Kidney (tissue), 14 donors: ENCODE results near the gene ATXN8OS. TPM values are rescaled to one million over a fixed set of nuclear protein-coding genes. Genes with fewer than 3 reads are reported as not detected.

Experiments used
- DNase-seq, 5 donors: peaks; one replicate each; pipeline ENCODE4 v3.0.0-alpha.2; 2013 to 2020
- FAIRE-seq: peaks from 2 replicates; lab custom pipeline; 2012; peaks lifted over from hg19 to GRCh38; lab: Jason Lieb, UNC
- H3K27ac ChIP-seq, 2 donors: one replicate each; pipeline ENCODE4 v1.7.0; 2013; ENCODE audit warnings: low read depth in 2 of 2, low read length in 2 of 2, inconsistent platforms in 1 of 2
- H3K27me3 ChIP-seq: one replicate; pipeline ENCODE4 v1.7.1; 2013; ENCODE audit warnings: low read length, inconsistent platforms; ENCODE audit not compliant: control insufficient read depth, insufficient read depth
- H3K36me3 ChIP-seq, 3 donors: one replicate each; pipeline versions ENCODE4 v1.7.0 to v1.7.1; 2013; ENCODE audit warnings: low read length in 3 of 3, control low read depth in 1 of 3, inconsistent platforms in 1 of 3; ENCODE audit not compliant: insufficient read depth in 3 of 3, control insufficient read depth in 2 of 3
- H3K4me1 ChIP-seq, 3 donors: one replicate each; pipeline versions ENCODE4 v1.7.0 to v1.7.1; 2013; ENCODE audit warnings: low read length in 3 of 3, inconsistent platforms in 1 of 3, low read depth in 1 of 3; ENCODE audit not compliant: control insufficient read depth in 2 of 3, insufficient read depth in 2 of 3
- H3K4me3 ChIP-seq, 3 donors: one replicate each; pipeline versions ENCODE4 v1.7.0 to v1.8.1; 2013; ENCODE audit warnings: low read length in 3 of 3, control low read depth in 1 of 3, inconsistent platforms in 1 of 3
- H3K9ac ChIP-seq, 3 donors: one replicate each; pipeline versions ENCODE4 v1.7.0 to v1.7.1; 2013; ENCODE audit warnings: low read length in 3 of 3, control low read depth in 1 of 3, inconsistent platforms in 1 of 3
- H3K9me3 ChIP-seq, 3 donors: one replicate each; pipeline versions ENCODE4 v1.7.0 to v1.7.1; 2013; ENCODE audit warnings: low read length in 3 of 3, control low read depth in 1 of 3, inconsistent platforms in 1 of 3; ENCODE audit not compliant: control insufficient read depth in 2 of 3, insufficient read depth in 1 of 3
- CTCF ChIP-seq: IDR thresholded peaks from 3 replicates; pipeline ENCODE4 v1.5.1; 2012; ENCODE audit warnings: mild to moderate bottlenecking, moderate library complexity, borderline replicate concordance; ENCODE audit not compliant: insufficient read depth; ENCODE audit errors: extremely low read depth
- intact Hi-C: fragments of 100-400 bp; cut with DNase I; formaldehyde crosslinking; loops from one replicate; pipeline ENCODE4 v1.11.1; 2022
- polyA plus RNA-seq: library from polyadenylated mRNA; stranded (reverse); fragments of 350-450 nt; fragmentation: Illumina TruSeq; extraction: RNeasy Lipid Tissue Mini Kit (QIAGEN cat#74804); gene quantifications from one replicate; pipeline ENCODE4 v1.2.3, GENCODE V29; 2014; ENCODE audit warnings: low read depth, low replicate concordance; ENCODE audit not compliant: insufficient read depth
- total RNA-seq: library from RNA; stranded (reverse); fragmentation: NEBNext Ultra II Directional; extraction: Animal tissue kit (Norgen Biotek cat#: 25700); gene quantifications from one replicate; pipeline ENCODE4 v1.2.1, GENCODE V29; 2021
- donor health status: control.
- donor health status: control.
- donor health status: control.
- donor health status: control.
- donor health status: control.
- donor health status: DM: yes; HTN: yes; CAD: no.
- donor health status: Normal renal cell carcinoma (clear cell type).

ATXN8OS gene
- total and polyA plus RNA-seq, 2 donors from 2014 or later: not detected

- Histone ChIP-seq H3K4me3 (no peak overlapping the region), H3K27me3 (no peaks in the 10 kb centered on the region), H3K4me1 (no peaks in the 10 kb centered on the region), H3K9ac (no peak overlapping the region), H3K9me3 (no peaks in the 10 kb centered on the region), H3K27ac (no peak overlapping the region), H3K36me3 (no peaks in the 10 kb centered on the region)
- FAIRE-seq: no peak
- peak in 2 of 5 donors; percentile 6 to 7 for DNase-seq
- intact Hi-C loops: no loop called here
- no peak for TF ChIP-seq CTCF
Measured at GRCh38 chr13:70162141-70162540, 54.5 kb downstream of the ATXN8OS start.

DNA sequence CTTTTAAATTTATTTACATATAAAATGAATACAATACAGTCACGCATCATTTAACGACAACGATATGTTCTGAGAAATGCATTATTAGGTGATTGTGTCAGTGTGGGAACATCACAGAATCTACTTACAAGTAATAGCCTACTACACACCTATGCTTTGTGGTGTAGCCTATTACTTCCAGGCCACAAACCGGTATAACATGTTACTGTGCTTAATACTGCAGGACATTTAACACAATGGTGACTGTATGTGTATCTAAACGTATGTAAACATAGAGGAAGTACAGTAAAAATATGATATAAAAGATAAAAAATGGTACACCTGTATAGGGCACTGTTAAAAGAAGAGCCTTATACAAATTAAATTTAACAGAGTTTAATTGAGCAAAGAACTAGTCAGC lies 63.1 kb downstream of the ATXN8OS start:
- no peaks in the 10 kb centered on the region for H3K9me3 ChIP-seq
- H3K27ac ChIP-seq: no peak overlapping the region
- TF ChIP-seq CTCF: no peak
- intact Hi-C loops: no loop called here
- H3K36me3 ChIP-seq: no peaks in the 10 kb centered on the region
- no peak overlapping the region for H3K4me3 ChIP-seq
- no peak overlapping the region for H3K9ac ChIP-seq
- FAIRE-seq (no peak), DNase-seq (no peak)
- no peaks in the 10 kb centered on the region for H3K27me3 ChIP-seq
- no peaks in the 10 kb centered on the region for H3K4me1 ChIP-seq

- Histone ChIP-seq H3K36me3 (no peaks in the 10 kb centered on the region), H3K27ac (no peak overlapping the region), H3K9ac (no peak overlapping the region), H3K4me1 (no peaks in the 10 kb centered on the region), H3K4me3 (no peak overlapping the region), H3K9me3 (no peaks in the 10 kb centered on the region), H3K27me3 (no peaks in the 10 kb centered on the region)
- no peak for TF ChIP-seq CTCF
- intact Hi-C loops: no loop called here
- FAIRE-seq (no peak), DNase-seq (no peak)
Measured at GRCh38 chr13:70171151-70171550, 63.5 kb downstream of the ATXN8OS start.

DNA sequence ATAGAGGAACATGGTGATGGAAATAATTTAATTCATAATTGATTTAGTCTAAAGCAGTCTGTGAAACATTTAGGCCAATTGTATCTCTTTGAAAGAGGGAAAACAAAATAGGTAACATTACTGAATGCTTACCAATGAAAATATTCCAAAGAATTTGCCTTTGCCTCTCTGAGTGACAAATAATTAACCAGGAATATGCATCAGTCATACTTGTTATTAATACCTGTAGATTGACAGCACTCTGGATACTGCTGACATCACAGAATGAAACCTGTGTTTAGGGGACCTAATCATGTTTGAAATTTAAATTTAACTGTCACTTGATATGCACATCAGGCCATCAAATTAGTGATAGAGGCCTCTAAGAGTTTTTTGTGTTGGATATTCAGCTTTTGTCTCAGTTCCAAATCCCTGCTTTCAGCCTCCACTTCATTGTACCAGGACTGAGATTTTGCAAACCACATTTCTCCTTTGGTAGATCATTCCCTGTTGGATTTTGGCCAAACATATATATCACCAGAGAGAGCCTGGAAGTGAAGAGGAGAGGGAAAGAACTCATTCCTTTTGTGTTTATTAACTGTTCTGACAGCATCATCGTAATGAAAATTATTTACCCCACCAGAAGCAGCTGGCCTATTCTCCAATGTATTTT lies 65.4 kb downstream of the ATXN8OS start:
- Histone ChIP-seq H3K9me3 (no peaks in the 10 kb centered on the region), H3K36me3 (no peaks in the 10 kb centered on the region), H3K27ac (no peak overlapping the region), H3K4me3 (no peak overlapping the region), H3K9ac (no peak overlapping the region), H3K27me3 (no peaks in the 10 kb centered on the region), H3K4me1 (no peaks in the 10 kb centered on the region)
- no peak for FAIRE-seq
- no peak for DNase-seq
- no peak for TF ChIP-seq CTCF
- intact Hi-C loops: no loop called here
